GM21447 (cell line): ENCODE measurements around the gene DSN1.
"Not testable (repeated sequence)": the region's sequence is repeated elsewhere in the genome, so short reads cannot be mapped to it uniquely, and the experiment has no call there.

Experiments used
- ATAC-seq: cut with Tn5 transposase; IDR thresholded peaks from one replicate; pipeline ENCODE4 v1.9.1; 2021; ENCODE audit not compliant: unreplicated experiment

Gene DSN1, protein sequence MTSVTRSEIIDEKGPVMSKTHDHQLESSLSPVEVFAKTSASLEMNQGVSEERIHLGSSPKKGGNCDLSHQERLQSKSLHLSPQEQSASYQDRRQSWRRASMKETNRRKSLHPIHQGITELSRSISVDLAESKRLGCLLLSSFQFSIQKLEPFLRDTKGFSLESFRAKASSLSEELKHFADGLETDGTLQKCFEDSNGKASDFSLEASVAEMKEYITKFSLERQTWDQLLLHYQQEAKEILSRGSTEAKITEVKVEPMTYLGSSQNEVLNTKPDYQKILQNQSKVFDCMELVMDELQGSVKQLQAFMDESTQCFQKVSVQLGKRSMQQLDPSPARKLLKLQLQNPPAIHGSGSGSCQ

GRCh38 chr20:36773597-36774390 is at the start of gene DSN1:
DSN1 (minus strand) TSS chr20:36773763; CDS start chr20:36771458, 2,305 bp downstream.
- ATAC-seq: peak; percentile 79

- no peak for ATAC-seq
Observed at GRCh38 chr20:36823121-36823520, 49.6 kb upstream of the DSN1 start.

DNA sequence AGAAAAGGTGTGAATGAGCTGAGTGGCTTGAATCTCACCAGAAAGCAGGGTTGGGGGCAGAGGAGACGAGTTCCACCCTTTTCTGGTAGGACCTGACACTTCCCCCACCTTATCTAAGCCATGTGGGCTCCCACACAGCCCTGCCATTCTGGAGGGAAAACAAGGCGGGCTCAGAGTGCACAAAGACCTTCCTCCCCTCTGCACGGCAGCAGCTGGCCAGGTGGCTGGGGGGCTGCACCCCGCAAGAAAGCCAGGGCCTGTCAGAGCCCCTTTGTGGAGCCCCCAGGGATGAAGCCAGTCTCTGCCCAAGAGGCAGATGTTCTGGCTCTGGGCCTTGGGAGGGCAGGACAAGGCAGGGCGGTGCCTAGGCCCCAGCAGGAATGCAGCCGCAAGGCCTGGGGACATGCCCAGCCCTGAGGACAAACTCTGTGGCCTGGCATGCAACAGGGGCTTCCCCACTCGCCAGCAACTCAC is 48.4 kb upstream of the DSN1 start:
- ATAC-seq: no peak

DNA sequence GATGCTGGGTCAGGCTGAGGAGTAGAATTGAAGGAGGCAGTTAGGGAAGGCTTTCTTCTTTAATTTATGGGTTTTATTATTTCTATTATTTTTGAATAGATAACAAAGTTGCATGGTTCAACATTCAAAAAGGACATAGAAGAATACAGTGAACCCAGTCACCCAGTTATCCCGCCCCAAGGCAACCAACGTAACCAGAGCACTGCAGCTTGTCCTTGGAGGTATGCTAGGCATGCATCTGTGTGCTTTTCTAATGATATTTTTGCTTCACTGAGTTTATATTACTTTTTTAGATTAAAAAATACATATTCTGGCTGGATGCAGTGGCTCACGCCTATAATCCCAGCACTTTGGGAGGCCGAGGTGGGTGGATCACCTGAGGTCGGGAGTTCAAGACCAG is 47.4 kb upstream of the DSN1 start:
- ATAC-seq: no peak

DNA sequence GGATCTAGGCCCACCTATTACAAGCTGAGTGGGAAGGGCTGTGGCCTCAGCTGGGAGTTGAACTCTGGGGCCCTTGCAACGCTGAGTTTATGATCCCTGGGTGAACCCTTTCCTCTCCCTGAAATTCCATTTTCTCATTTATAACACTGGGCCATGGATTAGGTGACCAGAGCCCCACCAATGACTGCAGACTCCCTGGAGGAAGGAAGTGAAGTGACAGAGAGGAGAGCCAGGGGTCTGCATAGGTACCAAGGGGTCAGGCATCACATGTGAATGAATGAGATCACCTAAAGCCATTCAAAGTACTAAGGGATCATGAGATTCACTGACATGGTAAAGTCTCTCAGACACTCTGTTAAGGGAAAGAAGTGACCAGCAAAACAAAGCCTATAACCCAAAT is 46.5 kb upstream of the DSN1 start:
- no peak for ATAC-seq

DNA sequence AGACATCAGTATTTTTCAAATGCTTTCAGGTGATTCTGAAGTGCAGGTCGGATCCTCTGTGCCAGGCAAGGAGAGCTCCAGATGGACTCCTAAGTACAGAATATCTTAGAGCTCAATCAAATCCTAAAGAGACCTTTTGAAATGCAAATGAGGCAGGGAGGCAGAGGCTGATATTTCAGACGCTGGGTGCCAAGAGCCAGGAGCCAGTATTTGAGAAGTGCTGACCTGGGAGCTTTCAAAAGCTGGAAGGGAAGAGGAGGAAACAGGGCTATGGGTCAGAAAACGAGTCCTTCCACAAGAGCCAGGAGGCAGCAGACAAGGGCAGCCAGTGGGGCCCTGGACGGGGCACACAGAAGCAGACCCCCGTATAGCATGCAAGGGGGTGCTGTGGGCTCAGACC is 46.1 kb upstream of the DSN1 start:
- ATAC-seq: no peak

- no peak for ATAC-seq
Observed at GRCh38 chr20:36818861-36819260, 45.3 kb upstream of the DSN1 start.

DNA sequence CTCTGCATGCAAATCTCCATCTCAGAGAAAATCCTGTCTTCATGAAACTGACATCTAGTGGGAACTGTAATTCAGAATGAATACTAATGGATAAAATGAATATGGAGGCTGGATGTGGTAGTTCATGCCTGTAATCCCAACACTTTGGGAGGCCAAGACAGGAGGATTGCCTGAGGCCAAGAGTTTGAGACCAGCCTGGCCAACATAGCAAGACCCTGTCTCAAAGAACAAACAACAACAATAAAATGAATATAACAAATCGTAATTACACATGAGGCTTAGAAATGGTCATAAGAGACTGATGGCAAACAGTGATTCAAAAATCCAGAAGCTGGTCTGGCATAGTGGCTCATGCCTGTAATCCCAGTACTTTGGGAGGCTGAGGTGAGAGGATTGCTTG is 44.6 kb upstream of the DSN1 start:
- ATAC-seq: no peak

GRCh38 chr20:36817496-36817895 is 43.9 kb upstream of the DSN1 start:
- ATAC-seq: no peak

DNA sequence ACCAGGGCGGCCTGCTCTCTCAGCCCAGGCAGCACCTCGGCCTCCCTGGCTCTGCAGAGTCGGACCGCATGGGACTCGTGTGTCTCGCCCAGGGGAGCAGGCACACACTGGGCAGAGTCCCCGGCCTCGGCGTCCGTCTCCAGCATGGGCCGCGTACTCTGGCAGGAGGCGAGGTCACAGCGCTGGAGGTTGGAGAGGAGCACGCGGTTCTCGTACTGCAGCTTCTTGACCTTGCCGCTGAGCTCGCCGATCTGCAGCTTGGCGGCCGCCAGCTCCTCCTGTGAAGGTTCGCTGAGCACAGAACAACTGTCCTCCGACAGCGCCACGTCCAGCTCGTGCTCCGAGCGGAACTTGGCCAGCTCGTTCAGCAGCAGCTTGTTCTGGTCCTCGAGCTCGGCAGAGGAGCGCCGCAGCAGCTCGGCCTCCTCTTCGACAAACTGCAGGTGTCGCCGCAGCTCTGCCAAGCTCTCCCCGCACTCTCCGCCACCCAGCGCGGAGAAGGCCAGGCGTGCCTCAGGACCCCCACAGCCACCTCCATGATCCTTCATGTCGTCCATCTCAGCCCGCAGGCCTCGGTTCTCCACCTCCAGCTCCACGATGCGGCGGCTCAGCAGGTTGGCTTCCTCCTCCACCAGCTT is 42.0 kb upstream of the DSN1 start:
- ATAC-seq: no peak

- no peak for ATAC-seq
Observed at GRCh38 chr20:36812594-36813463, 39.3 kb upstream of the DSN1 start.

DNA sequence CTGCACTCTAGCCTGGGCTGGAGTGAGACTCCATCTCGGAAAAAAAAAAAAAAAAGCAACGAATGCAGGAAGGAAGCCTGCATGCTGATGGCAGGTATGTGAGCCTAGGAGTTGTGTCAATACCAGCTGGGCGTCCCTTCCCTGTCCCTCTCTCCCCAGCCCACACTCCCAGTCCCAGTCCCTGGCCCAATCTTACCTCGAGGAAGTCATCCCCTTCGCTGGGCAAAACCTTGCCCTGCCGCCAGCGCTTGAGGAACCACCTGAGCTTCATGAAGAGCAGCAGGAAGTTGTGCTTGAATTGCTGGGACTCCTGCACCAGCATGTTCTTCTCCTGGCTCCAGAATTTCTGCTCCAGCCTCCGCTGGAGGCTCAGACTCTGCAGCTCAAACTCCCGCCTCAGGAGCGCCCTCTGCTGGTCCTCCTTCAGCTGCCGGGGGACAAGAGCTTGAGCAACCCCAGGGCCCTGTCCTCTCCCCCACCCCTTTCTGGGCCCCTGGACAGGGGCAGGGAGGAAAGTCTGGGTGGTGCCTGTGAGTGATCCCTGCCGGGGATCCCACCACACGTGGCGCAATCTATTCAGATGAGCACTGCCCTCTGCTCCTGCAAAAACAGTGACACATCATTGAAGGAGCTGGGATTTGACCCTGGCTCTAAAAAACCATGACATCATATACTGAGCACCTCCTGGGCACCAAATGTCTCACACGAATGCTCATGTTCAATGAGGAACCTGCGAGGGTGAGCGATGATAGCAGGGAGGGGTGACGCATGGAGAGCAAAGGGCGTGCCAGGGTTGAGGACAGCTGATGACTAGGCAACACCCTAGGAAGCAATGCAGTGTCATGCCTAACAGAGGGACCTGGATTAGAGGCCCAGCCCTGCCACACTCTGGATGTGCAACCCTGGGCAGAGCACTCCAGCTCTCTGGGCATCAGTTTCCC is 35.0 kb upstream of the DSN1 start:
- ATAC-seq: no peak

- no peak for ATAC-seq
Observed at GRCh38 chr20:36806049-36806448, 32.5 kb upstream of the DSN1 start.

- ATAC-seq: no peak
Observed at GRCh38 chr20:36805396-36805795, 31.8 kb upstream of the DSN1 start.

DNA sequence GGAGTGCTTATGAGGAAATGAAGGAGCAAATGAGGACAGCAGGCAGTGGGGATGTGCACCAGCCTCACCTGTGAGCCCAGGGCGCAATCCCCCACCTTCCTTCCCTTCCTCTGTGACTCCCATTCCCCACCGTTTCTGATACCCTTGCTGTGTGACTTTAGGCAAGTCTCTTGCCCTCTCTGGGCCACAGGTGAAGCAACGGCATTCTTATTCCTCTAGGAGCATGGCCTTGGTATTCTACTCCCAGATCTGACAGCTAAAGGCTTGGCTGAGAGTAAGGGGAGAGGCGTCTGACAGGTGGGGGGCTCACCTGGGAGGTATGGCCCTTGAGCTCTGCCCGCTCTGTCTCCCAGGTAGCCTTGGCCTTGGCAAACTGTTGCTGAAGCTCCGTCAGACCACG is 30.9 kb upstream of the DSN1 start:
- no peak for ATAC-seq

- no peak for ATAC-seq
Observed at GRCh38 chr20:36802326-36803222, 29.0 kb upstream of the DSN1 start.

- ATAC-seq: no peak
Observed at GRCh38 chr20:36800410-36800809, 26.8 kb upstream of the DSN1 start.

DNA sequence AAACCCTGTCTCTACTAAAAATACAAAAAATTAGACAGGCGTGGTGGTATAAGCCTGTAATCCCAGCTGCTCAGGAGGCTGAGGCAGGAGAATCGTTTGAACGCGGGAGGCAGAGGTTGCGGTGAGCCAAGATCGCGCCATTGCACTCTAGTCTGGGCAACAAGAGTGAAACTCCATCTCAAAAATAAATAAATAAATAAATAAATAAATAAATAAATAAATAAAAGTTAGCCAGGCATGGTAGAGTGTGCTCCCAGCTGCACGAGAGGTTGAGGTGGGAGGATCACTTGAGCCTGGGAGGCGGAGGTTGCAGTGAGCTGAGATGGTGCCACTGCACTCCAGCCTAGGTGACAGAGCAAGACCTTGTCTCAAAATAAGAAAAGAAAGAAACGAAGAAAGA is 25.8 kb upstream of the DSN1 start:
- ATAC-seq: not testable (repeated sequence)

DNA sequence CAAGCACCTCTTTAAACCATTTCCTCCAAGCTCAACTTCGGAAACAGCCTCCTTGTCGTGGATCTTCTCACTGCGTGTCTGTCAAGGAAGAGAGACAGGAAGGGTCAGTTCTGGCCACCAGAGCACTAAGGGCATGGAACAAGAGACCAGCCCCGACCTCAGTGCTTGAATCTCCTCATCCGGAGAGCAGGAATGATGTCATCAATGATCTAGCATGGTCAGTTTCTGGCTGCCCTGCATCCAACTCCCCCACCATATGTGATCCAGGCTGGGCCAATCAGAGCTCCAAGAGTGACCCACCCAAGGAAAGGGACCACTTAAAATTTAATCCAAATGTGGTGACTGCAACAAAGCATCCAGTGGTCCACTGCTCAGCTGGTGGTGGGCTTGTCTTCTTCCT is 23.3 kb upstream of the DSN1 start:
- no peak for ATAC-seq
